CD4-positive, alpha-beta memory T cell (primary cell): ENCODE measurements around the gene FARSB. TPM values are rescaled to one million over a fixed set of nuclear protein-coding genes. Genes with fewer than 3 reads are reported as not detected.
"Not testable (repeated sequence)": the region's sequence is repeated elsewhere in the genome, so short reads cannot be mapped to it uniquely, and the experiment has no call there.

ENCODE experiments used
- CTCF ChIA-PET: fragments of 350-600 bp; sonication (Branson Sonifier 250); formaldehyde crosslinking; loops from one replicate; lab custom pipeline; 2021; ENCODE audit warnings: inconsistent platforms; ENCODE audit not compliant: partially characterized antibody; lab: Charles Lee
- POLR2A ChIA-PET: fragments of 350-600 bp; sonication (Branson Sonifier 250); formaldehyde crosslinking; loops from one replicate; lab custom pipeline; 2021; ENCODE audit not compliant: partially characterized antibody; lab: Charles Lee
- DNase-seq, 5 donors: peaks; one replicate each; pipeline versions ENCODE4 v3.0.0 to v3.0.0-alpha.2; 2020 to 2022; ENCODE audit warnings: mixed read lengths in 1 of 5
- H3K27ac ChIP-seq: one replicate; pipeline ENCODE4 v1.7.0; 2013; ENCODE audit warnings: low read depth, low read length
- H3K27me3 ChIP-seq: 2 replicates; pipeline ENCODE4 v1.7.0; 2013; ENCODE audit warnings: mild to moderate bottlenecking, low read length, moderate library complexity; ENCODE audit not compliant: insufficient read depth
- H3K36me3 ChIP-seq: 2 replicates; pipeline ENCODE4 v1.7.0; 2013; ENCODE audit warnings: mild to moderate bottlenecking, low read length, moderate library complexity; ENCODE audit not compliant: insufficient read depth
- H3K4me1 ChIP-seq: 2 replicates; pipeline ENCODE4 v1.7.0; 2013; ENCODE audit warnings: mild to moderate bottlenecking, low read length, moderate library complexity; ENCODE audit not compliant: insufficient read depth
- H3K4me3 ChIP-seq, 2 donors: one replicate each; pipeline ENCODE4 v1.7.0; 2013; ENCODE audit warnings: low read length in 2 of 2, mild to moderate bottlenecking in 1 of 2
- H3K9me3 ChIP-seq, 2 donors: one replicate each; pipeline ENCODE4 v1.7.0; 2013; ENCODE audit warnings: low read length in 2 of 2, control low read depth in 1 of 2; ENCODE audit not compliant: control insufficient read depth in 1 of 2
- H3K27ac Mint-ChIP-seq, 7 donors: one replicate each; pipeline ENCODE4 v1.8.0; 2020 to 2021; ENCODE audit warnings: mixed read lengths in 7 of 7, mild to moderate bottlenecking in 6 of 7, inconsistent platforms in 3 of 7, moderate library complexity in 3 of 7
- H3K27me3 Mint-ChIP-seq, 2 donors: one replicate each; pipeline ENCODE4 v1.8.0; 2020 to 2021; ENCODE audit warnings: mixed read lengths in 2 of 2
- H3K36me3 Mint-ChIP-seq, 2 donors: one replicate each; pipeline ENCODE4 v1.8.0; 2020 to 2021; ENCODE audit warnings: mixed read lengths in 2 of 2, inconsistent platforms in 1 of 2, mild to moderate bottlenecking in 1 of 2
- H3K4me1 Mint-ChIP-seq, 4 donors: one replicate each; pipeline ENCODE4 v1.8.0; 2020 to 2021; ENCODE audit warnings: mixed read lengths in 4 of 4, mild to moderate bottlenecking in 1 of 4
- H3K4me3 Mint-ChIP-seq, 8 donors: one replicate each; pipeline ENCODE4 v1.8.0; 2020 to 2021; ENCODE audit warnings: mixed read lengths in 8 of 8, mild to moderate bottlenecking in 7 of 8, moderate library complexity in 6 of 8, inconsistent platforms in 3 of 8
- H3K9me3 Mint-ChIP-seq, 8 donors: one replicate each; pipeline ENCODE4 v1.8.0; 2020 to 2021; ENCODE audit warnings: mixed read lengths in 8 of 8, mild to moderate bottlenecking in 5 of 8, inconsistent platforms in 3 of 8, moderate library complexity in 1 of 8
- intact Hi-C: fragments of 100-400 bp; cut with micrococcal nuclease; formaldehyde crosslinking; loops from one replicate; pipeline ENCODE4 v1.15.1; 2023
- polyA plus RNA-seq, 2 donors: library from polyadenylated mRNA; unstranded; fragments of 300-500 nt; fragmentation: Illumina TruSeq; gene quantifications; one replicate each; pipeline ENCODE4 v1.2.3, GENCODE V29; 2021
- total RNA-seq, 2 experiments: library from RNA; stranded (reverse); gene quantifications; one replicate each; pipeline ENCODE4 v1.2.3, GENCODE V29; 2021

Gene FARSB
- total and polyA plus RNA-seq, 4 experiments from 2014 or later = 11.2 to 36.8 (median 19.0) TPM

DNA sequence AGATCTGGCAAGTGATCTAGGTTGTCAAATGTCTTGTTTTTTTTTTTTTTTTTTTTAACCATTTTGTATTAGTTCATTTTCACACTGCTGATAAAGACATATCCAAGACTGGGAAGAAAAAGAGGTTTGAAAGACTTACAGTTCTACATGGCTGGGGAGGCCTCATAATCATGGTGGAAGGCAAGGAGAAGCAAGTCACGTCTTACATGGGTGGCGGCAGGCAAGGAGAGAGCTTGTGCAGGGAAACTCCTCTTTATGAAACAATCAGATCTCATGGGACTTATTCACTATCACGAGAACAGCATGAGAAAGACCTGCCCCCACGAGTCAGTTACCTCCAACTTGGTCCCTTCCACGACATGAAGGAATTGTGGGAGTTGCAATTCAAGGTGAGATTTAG, 37.5 kb upstream of the FARSB start:
- H3K4me3 ChIP-seq, H3K27ac ChIP-seq, H3K36me3 ChIP-seq, H3K4me1 ChIP-seq, H3K9me3 ChIP-seq, CTCF ChIA-PET, H3K4me3 Mint-ChIP-seq, POLR2A ChIA-PET, intact Hi-C loops, H3K36me3 Mint-ChIP-seq, DNase-seq, H3K9me3 Mint-ChIP-seq, H3K27me3 ChIP-seq: not testable (repeated sequence)
- H3K27ac Mint-ChIP-seq = peak overlapping the region in 1 of 7 donors; percentile 64
- H3K4me1 Mint-ChIP-seq = peaks cover 5 to 11% (median 8%) of the 10 kb centered on the region in 4 donors
- peaks cover 7 to 12% of the 10 kb centered on the region in 2 donors for H3K27me3 Mint-ChIP-seq

DNA sequence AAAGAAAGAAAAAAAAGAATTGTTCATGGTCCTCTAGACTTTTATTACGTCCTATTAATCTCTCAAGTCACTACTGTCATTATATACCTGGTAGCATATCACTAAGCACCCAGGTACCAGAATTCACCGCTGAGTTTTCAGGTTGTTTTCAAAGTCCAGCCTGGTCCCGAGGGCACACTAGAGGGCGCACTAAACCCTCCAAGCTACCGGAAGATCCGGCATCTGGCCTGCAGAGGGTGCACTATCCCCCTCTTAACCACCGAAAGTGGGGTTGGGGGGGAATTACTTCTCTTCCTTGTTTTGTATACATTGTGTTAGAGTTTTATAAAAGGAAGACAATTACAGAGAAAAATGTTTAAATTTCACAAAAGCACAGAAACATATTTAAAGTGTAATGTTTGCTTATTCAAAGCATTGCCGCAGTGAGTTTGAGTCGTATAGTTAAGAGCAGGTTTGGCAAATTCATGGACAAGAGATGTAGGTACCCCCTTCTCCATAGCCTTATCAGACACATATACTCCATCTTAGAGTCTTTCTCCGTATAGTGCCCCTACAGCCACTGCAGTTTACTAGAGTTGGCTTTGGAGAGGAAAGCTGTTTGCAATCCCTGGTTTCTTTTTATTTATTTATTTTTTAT, 34.8 kb upstream of the FARSB start:
- no peaks in the 10 kb centered on the region for H3K9me3 ChIP-seq
- ChIA-PET CTCF (interaction anchor here (0.7 to 2.3 kb wide), 18 partner anchors 9 to 286 kb away, joined by 3 to 31 read pairs (median 4); no protein-coding TSS in a partner anchor), POLR2A (no interaction called here)
- H3K4me1 Mint-ChIP-seq = peaks cover 11 to 19% (median 17%) of the 10 kb centered on the region in 4 donors
- H3K4me3 Mint-ChIP-seq = no peak overlapping the region
- no peaks in the 10 kb centered on the region for H3K36me3 ChIP-seq
- no peak overlapping the region for H3K4me3 ChIP-seq
- no peaks in the 10 kb centered on the region for H3K36me3 Mint-ChIP-seq
- H3K27me3 Mint-ChIP-seq = peaks cover 4 to 10% of the 10 kb centered on the region in 2 donors
- H3K27ac ChIP-seq = no peak overlapping the region
- H3K27me3 ChIP-seq = no peaks in the 10 kb centered on the region
- H3K9me3 Mint-ChIP-seq = no peaks in the 10 kb centered on the region
- H3K4me1 ChIP-seq = no peaks in the 10 kb centered on the region
- peak; percentile 62 to 65 (median 64) for DNase-seq
- intact Hi-C loops = loop anchor here (1.0 to 2.0 kb wide), 2 partner anchors 34 to 213 kb away; partner anchors contain the start of gene FARSB
- no peak overlapping the region for H3K27ac Mint-ChIP-seq

DNA sequence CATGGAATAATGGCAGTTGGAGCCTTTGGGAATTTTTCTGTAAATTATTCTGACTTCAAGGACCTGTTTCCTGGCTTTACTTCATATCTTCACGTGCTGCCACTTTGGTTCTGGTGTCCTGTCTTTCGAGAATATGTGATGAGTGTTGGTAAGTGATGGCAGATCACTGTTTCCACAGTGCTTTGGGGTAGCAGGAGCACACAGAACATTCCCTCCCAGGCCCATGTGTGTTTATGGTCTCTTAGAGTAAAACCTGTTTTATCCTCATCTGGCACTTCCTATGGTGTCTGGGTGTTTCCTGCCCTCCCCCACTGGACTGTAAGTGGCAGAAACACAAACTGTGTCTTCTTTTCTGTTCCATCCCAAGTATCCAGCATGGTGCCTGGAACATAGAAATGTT, 33.4 kb upstream of the FARSB start:
- no peaks in the 10 kb centered on the region for H3K9me3 ChIP-seq
- Mint-ChIP-seq H3K27ac (no peak overlapping the region), H3K9me3 (no peaks in the 10 kb centered on the region), H3K4me3 (no peak overlapping the region), H3K27me3 (peaks cover 3 to 10% of the 10 kb centered on the region in 2 donors), H3K36me3 (no peaks in the 10 kb centered on the region), H3K4me1 (peaks cover 8 to 19% (median 14%) of the 10 kb centered on the region in 4 donors)
- no peaks in the 10 kb centered on the region for H3K27me3 ChIP-seq
- ChIA-PET POLR2A (no interaction called here), CTCF (interaction anchor here (0.7 to 2.8 kb wide), 9 partner anchors 10 to 214 kb away, joined by 3 to 31 read pairs (median 4); no protein-coding TSS in a partner anchor)
- no peak for DNase-seq
- no peak overlapping the region for H3K4me3 ChIP-seq
- no peaks in the 10 kb centered on the region for H3K36me3 ChIP-seq
- H3K27ac ChIP-seq = no peak overlapping the region
- intact Hi-C loops = no loop called here
- H3K4me1 ChIP-seq = no peaks in the 10 kb centered on the region

DNA sequence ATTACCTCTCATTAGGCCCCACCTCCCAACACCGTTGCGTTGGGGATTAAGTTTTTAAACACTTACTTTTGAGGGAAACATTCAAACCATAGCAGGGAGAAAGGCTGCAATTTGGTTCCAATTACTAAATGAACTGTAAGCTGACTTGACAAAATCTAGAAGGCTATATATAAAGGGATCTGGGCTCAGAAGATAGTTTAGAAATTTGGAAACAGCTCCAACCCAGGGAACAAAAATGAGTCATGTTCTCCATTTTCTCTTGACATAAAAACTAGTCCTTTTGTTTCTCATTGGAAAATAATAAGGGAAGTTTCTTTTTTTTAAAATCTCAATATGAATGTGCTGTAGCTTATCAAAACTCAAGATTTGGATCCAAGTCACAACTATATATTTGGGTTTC, 33.0 kb upstream of the FARSB start:
- no peak overlapping the region for H3K27ac Mint-ChIP-seq
- H3K36me3 Mint-ChIP-seq = no peaks in the 10 kb centered on the region
- Histone ChIP-seq H3K4me1 (no peaks in the 10 kb centered on the region), H3K36me3 (no peaks in the 10 kb centered on the region), H3K27ac (no peak overlapping the region), H3K4me3 (no peak overlapping the region), H3K9me3 (no peaks in the 10 kb centered on the region), H3K27me3 (no peaks in the 10 kb centered on the region)
- no peak overlapping the region for H3K4me3 Mint-ChIP-seq
- ChIA-PET CTCF (interaction anchor here (0.7 to 2.8 kb wide), 5 partner anchors 14 to 214 kb away, joined by 3 to 12 read pairs (median 3); no protein-coding TSS in a partner anchor), POLR2A (no interaction called here)
- peaks cover 1 to 9% of the 10 kb centered on the region in 2 donors for H3K27me3 Mint-ChIP-seq
- intact Hi-C loops = no loop called here
- no peaks in the 10 kb centered on the region for H3K9me3 Mint-ChIP-seq
- no peak for DNase-seq
- H3K4me1 Mint-ChIP-seq = peaks cover 8 to 19% (median 14%) of the 10 kb centered on the region in 4 donors

DNA sequence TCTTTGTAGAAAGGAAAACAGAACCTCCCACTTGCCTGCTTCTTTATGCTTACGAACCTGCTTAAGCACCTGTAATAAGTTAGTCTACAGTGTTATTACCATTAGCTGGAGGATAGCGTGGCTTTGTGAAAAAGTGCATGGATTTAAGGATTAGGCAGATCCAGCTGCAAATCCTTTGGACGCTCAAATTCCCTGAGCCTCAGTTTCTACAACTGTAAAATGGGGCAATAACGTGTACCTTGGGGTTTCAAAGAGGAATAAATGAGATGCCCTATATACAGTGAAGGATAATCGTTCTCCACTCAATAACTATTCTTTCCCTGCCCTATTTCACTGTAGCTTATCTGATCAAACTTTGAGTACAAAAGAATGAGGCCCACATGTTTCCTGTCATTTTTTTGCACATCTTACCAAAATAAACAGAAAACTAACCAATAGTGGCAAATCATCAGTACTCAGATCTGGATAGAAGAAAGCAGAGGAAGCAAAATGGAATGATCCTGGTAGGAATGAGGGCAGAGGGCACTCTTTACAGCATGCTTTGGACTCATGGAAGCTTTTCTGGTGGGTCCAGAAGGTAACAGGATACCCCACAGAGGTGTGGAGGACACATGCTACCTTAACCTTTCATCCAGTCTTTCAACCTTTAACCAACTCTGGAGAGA, 30.3 kb upstream of the FARSB start:
- peak overlapping the region in 5 of 8 donors; percentile 14 to 53 (median 42) for H3K4me3 Mint-ChIP-seq
- H3K4me1 Mint-ChIP-seq = peaks cover 8 to 19% (median 14%) of the 10 kb centered on the region in 4 donors
- Histone ChIP-seq H3K4me1 (no peaks in the 10 kb centered on the region), H3K36me3 (no peaks in the 10 kb centered on the region), H3K4me3 (no peak overlapping the region), H3K27me3 (no peaks in the 10 kb centered on the region), H3K9me3 (no peaks in the 10 kb centered on the region), H3K27ac (no peak overlapping the region)
- ChIA-PET POLR2A (no interaction called here), CTCF (interaction anchor here (0.9 kb wide), 1 partner anchor 368 kb away, joined by 3 read pairs; no protein-coding TSS in a partner anchor)
- H3K36me3 Mint-ChIP-seq = no peaks in the 10 kb centered on the region
- peak overlapping the region in 1 of 7 donors; percentile 51 for H3K27ac Mint-ChIP-seq
- intact Hi-C loops = no loop called here
- peaks cover 5 to 10% of the 10 kb centered on the region in 2 donors for H3K27me3 Mint-ChIP-seq
- H3K9me3 Mint-ChIP-seq = peaks cover 0 to 2% (median 0%) of the 10 kb centered on the region in 8 donors
- no peak for DNase-seq

DNA sequence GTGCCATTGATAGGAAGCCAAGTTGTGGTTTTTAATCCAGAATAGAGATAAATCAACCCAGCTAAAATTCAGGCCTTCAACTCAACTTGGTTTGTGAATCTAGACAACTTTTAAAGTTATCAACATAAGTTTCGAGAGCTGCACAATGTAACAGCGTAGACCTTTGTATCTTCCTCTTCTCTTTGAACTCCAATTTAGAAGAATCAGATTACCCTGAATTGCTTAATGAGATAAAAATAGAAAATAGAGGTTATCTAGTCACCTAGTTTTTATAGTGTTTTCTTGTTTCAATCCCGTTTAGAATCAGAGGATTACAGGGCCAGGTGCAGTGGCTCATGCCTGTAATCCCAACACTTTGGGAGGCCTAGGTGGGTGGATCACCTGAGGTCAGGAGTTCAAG, 27.9 kb upstream of the FARSB start:
- POLR2A ChIA-PET = no interaction called here
- no peaks in the 10 kb centered on the region for H3K4me1 ChIP-seq
- H3K27ac ChIP-seq = no peak overlapping the region
- H3K36me3 ChIP-seq = no peaks in the 10 kb centered on the region
- H3K9me3 ChIP-seq = no peaks in the 10 kb centered on the region
- CTCF ChIA-PET = interaction anchor here (1.1 to 1.7 kb wide), 2 partner anchors 11 to 21 kb away, joined by 3 to 4 read pairs; no protein-coding TSS in a partner anchor
- Mint-ChIP-seq H3K27ac (peak overlapping the region in 1 of 7 donors; percentile 20), H3K27me3 (peaks cover 5 to 14% of the 10 kb centered on the region in 2 donors), H3K4me1 (peaks cover 3 to 13% (median 10%) of the 10 kb centered on the region in 4 donors), H3K4me3 (no peak overlapping the region), H3K9me3 (peaks cover 0 to 2% (median 0%) of the 10 kb centered on the region in 8 donors), H3K36me3 (no peaks in the 10 kb centered on the region)
- no peak for DNase-seq
- no peak overlapping the region for H3K4me3 ChIP-seq
- H3K27me3 ChIP-seq = no peaks in the 10 kb centered on the region
- intact Hi-C loops = no loop called here

DNA sequence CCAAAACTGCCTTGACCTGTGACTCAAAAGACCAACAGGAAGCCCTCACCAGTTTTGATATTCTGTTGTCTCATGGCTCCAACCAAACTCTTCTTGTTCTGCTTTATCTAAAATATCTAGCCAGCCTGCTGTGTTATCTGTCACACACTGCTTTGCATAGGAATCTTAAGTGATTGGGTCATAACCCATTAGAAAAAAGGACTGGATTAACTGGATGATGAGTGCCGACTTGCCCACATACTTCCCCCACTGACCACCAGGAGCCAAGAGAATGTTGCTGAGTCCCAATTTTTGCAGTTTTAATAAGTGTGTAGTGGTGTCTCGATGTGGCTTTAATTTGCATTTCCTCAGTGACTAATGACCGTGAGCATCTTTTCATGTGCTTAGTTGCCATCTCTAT, 22.1 kb upstream of the FARSB start:
- Mint-ChIP-seq H3K9me3 (peaks cover 0 to 2% (median 0%) of the 10 kb centered on the region in 8 donors), H3K4me3 (no peak overlapping the region), H3K27ac (no peak overlapping the region), H3K4me1 (no peaks in the 10 kb centered on the region), H3K36me3 (no peaks in the 10 kb centered on the region), H3K27me3 (peaks cover 27 to 30% of the 10 kb centered on the region in 2 donors)
- H3K4me3 ChIP-seq = no peak overlapping the region
- H3K36me3 ChIP-seq = no peaks in the 10 kb centered on the region
- intact Hi-C loops = no loop called here
- H3K27me3 ChIP-seq = peaks cover 3% of the 10 kb centered on the region
- no peak for DNase-seq
- no peaks in the 10 kb centered on the region for H3K4me1 ChIP-seq
- ChIA-PET CTCF (interaction anchor here (1.6 to 2.6 kb wide), 2 partner anchors 9 to 13 kb away, joined by 4 to 9 read pairs; no protein-coding TSS in a partner anchor), POLR2A (no interaction called here)
- no peak overlapping the region for H3K27ac ChIP-seq
- no peaks in the 10 kb centered on the region for H3K9me3 ChIP-seq
